GM12878 (cell line): ENCODE data around the gene KDM1B. TPM values are rescaled to one million over a fixed set of nuclear protein-coding genes. Genes with fewer than 3 reads are reported as not detected.
A peak's percentile ranks its signal among the peaks of the same experiment; 100 is the strongest.

Experiments
- ATAC-seq: fragments of 200-7000 bp; cut with Tn5 transposase; 3 replicates; pipeline ENCODE4 v1.9.1; 2020; ENCODE audit warnings: mild to moderate bottlenecking, moderate library complexity
- BruUV-seq: library from RNA; stranded (reverse); fragments of 400-500 nt; replicated peaks from 2 replicates; lab custom pipeline; 2021; lab: Mats Ljungman, UMichigan
- CTCF ChIA-PET: fragments of 300-600 bp; sonication (Branson Sonifier 250); formaldehyde crosslinking; extraction: SDS; loops from one replicate; lab custom pipeline; 2021; ENCODE audit warnings: inconsistent platforms; lab: Yijun Ruan, JAX
- POLR2A ChIA-PET: fragments of 350-600 bp; formaldehyde crosslinking; extraction: SDS; loops from one replicate; lab custom pipeline; 2021; ENCODE audit warnings: inconsistent platforms; lab: Charles Lee
- RAD21 ChIA-PET: fragments of 300-600 bp; sonication (Branson Sonifier 250); formaldehyde crosslinking; loops from one replicate; lab custom pipeline; 2023; ENCODE audit warnings: antibody characterized with exemption; ENCODE audit not compliant: unreplicated experiment; lab: Charles Lee
- SMC1A ChIA-PET: fragments of 300-600 bp; sonication (Branson Sonifier 250); formaldehyde crosslinking; loops from one replicate; lab custom pipeline; 2023; ENCODE audit not compliant: unreplicated experiment, uncharacterized antibody; lab: Charles Lee
- DNase-seq: peaks from one replicate; pipeline ENCODE4 v3.0.0-alpha.2; 2011; ENCODE audit warnings: low read depth, low spot score
- FAIRE-seq: peaks from 3 replicates; lab custom pipeline; 2011; peaks lifted over from hg19 to GRCh38; lab: Jason Lieb, UNC
- H2AFZ ChIP-seq: 2 replicates; pipeline ENCODE4 v1.6.0; 2011; ENCODE audit warnings: low read depth, low read length, control low read depth; ENCODE audit not compliant: control insufficient read depth
- H3K27ac ChIP-seq: 2 replicates; pipeline ENCODE4 v1.5.1; 2011; ENCODE audit warnings: control low read depth; ENCODE audit not compliant: control insufficient read depth, insufficient read depth
- H3K27me3 ChIP-seq, 2 experiments: replicated peaks in 1 of 2; 2 replicates each; pipeline versions ENCODE4 v1.6.0 to v1.6.1; 2011; ENCODE audit warnings: low read length in 1 of 2; ENCODE audit not compliant: control insufficient read depth in 2 of 2, insufficient read depth in 2 of 2
- H3K36me3 ChIP-seq, 2 experiments: 2 replicates each; pipeline ENCODE4 v1.5.1; 2011; ENCODE audit warnings: low read length in 1 of 2; ENCODE audit not compliant: control insufficient read depth in 2 of 2, insufficient read depth in 2 of 2
- H3K4me1 ChIP-seq: 2 replicates; pipeline ENCODE4 v1.6.1; 2011; ENCODE audit warnings: mild to moderate bottlenecking, low read length, moderate library complexity, mixed read lengths; ENCODE audit not compliant: control insufficient read depth, insufficient read depth
- H3K4me2 ChIP-seq: 2 replicates; pipeline ENCODE4 v1.6.0; 2011; ENCODE audit warnings: control low read depth; ENCODE audit not compliant: control insufficient read depth, insufficient read depth
- H3K4me3 ChIP-seq: fragments of 200-600 bp; sonication (generic); 2 replicates; pipeline ENCODE4 v1.5.1; 2016
- H3K79me2 ChIP-seq: 2 replicates; pipeline ENCODE4 v1.6.0; 2011; ENCODE audit warnings: low read length; ENCODE audit not compliant: control insufficient read depth, insufficient read depth
- H3K9ac ChIP-seq: 2 replicates; pipeline ENCODE4 v1.8.0; 2011; ENCODE audit warnings: low read length, control low read depth, mixed read lengths; ENCODE audit not compliant: control insufficient read depth, insufficient read depth
- H3K9me3 ChIP-seq: replicated peaks from 3 replicates; pipeline ENCODE4 v1.5.1; 2011; ENCODE audit warnings: mild to moderate bottlenecking, low read length; ENCODE audit not compliant: control insufficient read depth, insufficient read depth
- H4K20me1 ChIP-seq: 2 replicates; pipeline ENCODE4 v1.6.0; 2011; ENCODE audit not compliant: control insufficient read depth, insufficient read depth
- BACH1 ChIP-seq: fragments of 450-650 bp; IDR thresholded peaks from 2 replicates; pipeline ENCODE4 v1.6.1; 2017; ENCODE audit warnings: mild to moderate bottlenecking, borderline replicate concordance
- CBFB ChIP-seq: IDR thresholded peaks from 2 replicates; pipeline ENCODE4 v1.6.1; 2016; ENCODE audit warnings: antibody characterized with exemption, low read depth
- CHD1 ChIP-seq: IDR thresholded peaks from 2 replicates; pipeline ENCODE4 v1.6.1; 2012; ENCODE audit warnings: low read depth, low read length, improper control_type of control experiment
- RAD21 ChIP-seq: IDR thresholded peaks from 2 replicates; pipeline ENCODE4 v1.6.1; 2011; ENCODE audit warnings: mild to moderate bottlenecking, low read depth, low read length, moderate library complexity; ENCODE audit not compliant: insufficient read depth
- SIN3A ChIP-seq: IDR thresholded peaks from 2 replicates; pipeline ENCODE4 v1.6.1; 2012; ENCODE audit warnings: low read depth, low read length, improper control_type of control experiment
- SMC3 ChIP-seq: IDR thresholded peaks from 2 replicates; pipeline ENCODE4 v1.6.1; 2011; ENCODE audit warnings: low read length, improper control_type of control experiment, borderline replicate concordance
- SP1 ChIP-seq: IDR thresholded peaks from one replicate; pipeline ENCODE4 v1.6.1; 2011; ENCODE audit warnings: low read depth, low read length
- TBL1XR1 ChIP-seq: IDR thresholded peaks from 2 replicates; pipeline ENCODE4 v1.6.1; 2012; ENCODE audit warnings: low read depth, low read length, improper control_type of control experiment
- TCF12 ChIP-seq: IDR thresholded peaks from 2 replicates; pipeline ENCODE4 v1.6.1; 2011; ENCODE audit warnings: low read depth, mild to moderate bottlenecking, low read length
- WGBS: methylation state at CpG from one replicate; pipeline ENCODE4 v1.1.6; 2016; ENCODE audit warnings: low lambda C conversion rate; ENCODE audit not compliant: insufficient replicate concordance, insufficient coverage; ENCODE audit errors: missing lambda C conversion rate; 5-methylcytosine and 5-hydroxymethylcytosine counted together
- in situ Hi-C: fragments of 300-500 bp; cut with MboI; formaldehyde crosslinking; loops from 9 replicates; pipeline ENCODE4 v1.14.3; 2018; ENCODE audit warnings: mixed read lengths
- intact Hi-C: fragments of 100-400 bp; cut with micrococcal nuclease; formaldehyde crosslinking; loops from one replicate; pipeline ENCODE4 v1.14.2; 2022; ENCODE audit not compliant: unreplicated experiment
- polyA plus RNA-seq, 11 experiments: library from polyadenylated mRNA; depleted of rRNA in 4 of 11; unstranded in 6 of 11; stranded (reverse) in 5 of 11; fragments of >200 nt; fragmentation: Nextera tagmentation in 4 of 11; fragmentation: Illumina TruSeq in 1 of 11; extraction: Ambion mirVana in 4 of 11; extraction: Trizol in 1 of 11; gene quantifications; 1 replicate in 1 of 11; 2 replicates in 10 of 11; pipeline versions ENCODE4 v1.2.1 to v1.2.3, GENCODE V29; 2011 to 2016; ENCODE audit warnings: inconsistent platforms in 2 of 11, missing spikeins in 2 of 11, low read depth in 1 of 11
- total RNA-seq, 4 experiments: library from RNA; depleted of rRNA in 3 of 4; stranded (reverse); fragments of >200 nt in 3 of 4; fragmentation: Illumina TruSeq in 1 of 4; extraction: Trizol in 1 of 4; gene quantifications; 2 replicates each; pipeline versions ENCODE4 v1.2.1 to v1.2.3, GENCODE V29; 2013 to 2021
- TF ChIP-seq, protein P1 (sequence below): fragments of 450-650 bp; formaldehyde crosslinking; IDR thresholded peaks from 2 replicates; pipeline ENCODE4 v1.5.0; 2022; ENCODE audit warnings: mild to moderate bottlenecking, missing genetic modification characterization
- TF ChIP-seq, protein P2 (sequence below), 3 experiments: IDR thresholded peaks in 2 of 3; conservative IDR thresholded peaks in 1 of 3; 2 replicates each; pipeline ENCODE4 v1.5.1; 2011; ENCODE audit warnings: low read depth in 3 of 3, low read length in 3 of 3, mild to moderate bottlenecking in 3 of 3, control low read depth in 2 of 3, moderate library complexity in 2 of 3, inconsistent platforms in 1 of 3, mixed read lengths in 1 of 3; ENCODE audit not compliant: control insufficient read depth in 2 of 3, insufficient read depth in 1 of 3; ENCODE audit errors: extremely low read depth in 1 of 3

KDM1B gene
- total and polyA plus RNA-seq, 10 of the 15 experiments (the other 5 are each of a cell fraction or from before 2014, with no cell fraction given), result 1.7 to 22.5 (median 13.9) TPM

DNA sequence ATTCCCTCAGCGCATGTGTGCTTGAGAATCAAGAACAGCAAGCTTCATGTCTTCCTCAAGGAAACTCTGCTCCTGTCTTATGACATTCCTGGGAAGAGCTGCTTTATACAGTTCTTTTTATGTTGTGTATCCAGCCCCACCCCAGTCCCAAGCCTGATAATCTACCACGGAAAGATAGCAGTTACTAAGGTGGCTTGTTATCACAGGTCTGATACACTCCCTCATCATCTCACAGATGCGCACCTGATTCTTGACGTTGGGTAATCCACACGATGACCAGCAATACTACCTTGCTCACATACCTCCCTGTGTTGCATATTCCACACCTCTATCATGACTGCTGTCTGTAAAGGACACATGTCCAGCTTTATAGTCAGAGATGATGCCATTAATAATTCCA, 36.0 kb upstream of the KDM1B start:
- no peaks in the 10 kb centered on the region for H3K36me3 ChIP-seq
- SMC1A ChIA-PET, result interaction anchor here (0.6 kb wide), 1 partner anchor 1630 kb away, joined by 5 read pairs; no protein-coding TSS in a partner anchor
- POLR2A ChIA-PET, result no interaction called here
- no peak overlapping the region for H3K9ac ChIP-seq
- H3K9me3 ChIP-seq, result no peaks in the 10 kb centered on the region; the same call in 2 of the 3 replicates
- H3K79me2 ChIP-seq, result no peaks in the 10 kb centered on the region
- RAD21 ChIA-PET, result interaction anchor here (0.5 kb wide), 1 partner anchor 25 kb away, joined by 3 read pairs; no protein-coding TSS in a partner anchor
- 77% methylated on average over 5 of the region's 5 CpGs for WGBS
- DNase-seq (no peak), FAIRE-seq (no peak), ATAC-seq (no peak)
- no peaks in the 10 kb centered on the region for H4K20me1 ChIP-seq
- CTCF ChIA-PET, result no interaction called here
- no peak overlapping the region for H2AFZ ChIP-seq
- no peaks in the 10 kb centered on the region for H3K27me3 ChIP-seq
- TF ChIP-seq SP1, result no peak
- TF ChIP-seq CBFB, result no peak
- H3K4me3 ChIP-seq, result no peak overlapping the region
- no peak overlapping the region for H3K4me2 ChIP-seq
- H3K27ac ChIP-seq, result no peak overlapping the region
- BruUV-seq, result no TSS peak
- intact Hi-C loops (no loop called here), in situ Hi-C loops (no loop called here)
- no peaks in the 10 kb centered on the region; the same call in 1 of the 2 replicates for H3K4me1 ChIP-seq

DNA sequence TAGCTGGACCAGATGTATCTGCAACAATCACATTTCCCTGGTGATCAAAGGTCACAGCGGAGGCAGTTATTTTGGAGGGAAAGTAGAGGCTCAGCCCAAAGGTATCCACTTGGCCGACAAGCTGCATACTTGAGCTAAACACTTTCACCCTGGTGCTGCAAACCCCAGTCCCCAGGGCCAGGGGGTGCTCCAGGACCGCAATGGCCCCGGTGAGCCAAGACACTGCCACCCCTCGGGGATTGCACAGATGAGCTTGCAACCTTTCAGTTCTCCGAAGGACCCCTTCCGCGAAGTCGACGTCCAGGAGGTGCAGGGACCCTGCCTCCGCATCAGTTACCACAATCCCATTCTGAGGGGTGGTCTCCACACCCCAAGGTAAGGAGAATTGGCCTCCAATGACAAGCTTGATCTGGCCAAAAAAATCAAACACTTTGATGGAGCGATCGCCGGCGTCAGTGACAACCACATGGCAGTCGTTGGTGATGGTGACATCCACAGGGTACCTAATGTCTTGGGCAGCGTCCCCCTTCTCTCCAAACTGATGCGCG, 33.6 kb upstream of the KDM1B start:
- 86% methylated on average over 19 of the region's 19 CpGs for WGBS
- no TSS peak for BruUV-seq
- no peak for DNase-seq

More for the DNA sequence above, 33.6 kb upstream of the KDM1B start:
- no peaks in the 10 kb centered on the region for H3K4me1 ChIP-seq
- ATAC-seq (peak; percentile 59), FAIRE-seq (no peak)
- no peaks in the 10 kb centered on the region for H3K79me2 ChIP-seq
- H3K27ac ChIP-seq, result no peak overlapping the region
- ChIA-PET POLR2A (no interaction called here), SMC1A (interaction anchor here (0.9 to 2.3 kb wide), 5 partner anchors 12 to 382 kb away, joined by 3 to 7 read pairs (median 5); no protein-coding TSS in a partner anchor), RAD21 (interaction anchor here (1.0 kb wide), 2 partner anchors 181 to 384 kb away, joined by 3 to 5 read pairs; no protein-coding TSS in a partner anchor), CTCF (interaction anchor here (1.1 to 1.7 kb wide), 8 partner anchors 30 to 384 kb away, joined by 3 to 8 read pairs (median 4); no protein-coding TSS in a partner anchor)
- no peak overlapping the region for H2AFZ ChIP-seq
- no peaks in the 10 kb centered on the region for H4K20me1 ChIP-seq
- no peaks in the 10 kb centered on the region for H3K27me3 ChIP-seq
- no peaks in the 10 kb centered on the region; the same call in 2 of the 3 replicates for H3K9me3 ChIP-seq
- intact Hi-C loops, result loop anchor here (5.0 to 10.0 kb wide), 4 partner anchors 134 to 967 kb away; partner anchors contain the start of gene KIF13A
- no peak overlapping the region for H3K9ac ChIP-seq
- no peak overlapping the region for H3K4me2 ChIP-seq
- H3K36me3 ChIP-seq, result no peaks in the 10 kb centered on the region
- no peak overlapping the region for H3K4me3 ChIP-seq
- TF ChIP-seq, protein P1, sequence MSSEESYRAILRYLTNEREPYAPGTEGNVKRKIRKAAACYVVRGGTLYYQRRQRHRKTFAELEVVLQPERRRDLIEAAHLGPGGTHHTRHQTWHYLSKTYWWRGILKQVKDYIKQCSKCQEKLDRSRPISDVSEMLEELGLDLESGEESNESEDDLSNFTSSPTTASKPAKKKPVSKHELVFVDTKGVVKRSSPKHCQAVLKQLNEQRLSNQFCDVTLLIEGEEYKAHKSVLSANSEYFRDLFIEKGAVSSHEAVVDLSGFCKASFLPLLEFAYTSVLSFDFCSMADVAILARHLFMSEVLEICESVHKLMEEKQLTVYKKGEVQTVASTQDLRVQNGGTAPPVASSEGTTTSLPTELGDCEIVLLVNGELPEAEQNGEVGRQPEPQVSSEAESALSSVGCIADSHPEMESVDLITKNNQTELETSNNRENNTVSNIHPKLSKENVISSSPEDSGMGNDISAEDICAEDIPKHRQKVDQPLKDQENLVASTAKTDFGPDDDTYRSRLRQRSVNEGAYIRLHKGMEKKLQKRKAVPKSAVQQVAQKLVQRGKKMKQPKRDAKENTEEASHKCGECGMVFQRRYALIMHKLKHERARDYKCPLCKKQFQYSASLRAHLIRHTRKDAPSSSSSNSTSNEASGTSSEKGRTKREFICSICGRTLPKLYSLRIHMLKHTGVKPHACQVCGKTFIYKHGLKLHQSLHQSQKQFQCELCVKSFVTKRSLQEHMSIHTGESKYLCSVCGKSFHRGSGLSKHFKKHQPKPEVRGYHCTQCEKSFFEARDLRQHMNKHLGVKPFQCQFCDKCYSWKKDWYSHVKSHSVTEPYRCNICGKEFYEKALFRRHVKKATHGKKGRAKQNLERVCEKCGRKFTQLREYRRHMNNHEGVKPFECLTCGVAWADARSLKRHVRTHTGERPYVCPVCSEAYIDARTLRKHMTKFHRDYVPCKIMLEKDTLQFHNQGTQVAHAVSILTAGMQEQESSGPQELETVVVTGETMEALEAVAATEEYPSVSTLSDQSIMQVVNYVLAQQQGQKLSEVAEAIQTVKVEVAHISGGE (CRISPR knock-in tag), result no peak
- peak; percentile 22; the same call in 1 of the 2 replicates for TF ChIP-seq SMC3
- 0 out of 2 replicates have a peak, but pooled peaks have one; percentile 18 for TF ChIP-seq RAD21
- no peak for TF ChIP-seq SIN3A
- TF ChIP-seq TCF12, result no peak
- TF ChIP-seq, protein P2, sequence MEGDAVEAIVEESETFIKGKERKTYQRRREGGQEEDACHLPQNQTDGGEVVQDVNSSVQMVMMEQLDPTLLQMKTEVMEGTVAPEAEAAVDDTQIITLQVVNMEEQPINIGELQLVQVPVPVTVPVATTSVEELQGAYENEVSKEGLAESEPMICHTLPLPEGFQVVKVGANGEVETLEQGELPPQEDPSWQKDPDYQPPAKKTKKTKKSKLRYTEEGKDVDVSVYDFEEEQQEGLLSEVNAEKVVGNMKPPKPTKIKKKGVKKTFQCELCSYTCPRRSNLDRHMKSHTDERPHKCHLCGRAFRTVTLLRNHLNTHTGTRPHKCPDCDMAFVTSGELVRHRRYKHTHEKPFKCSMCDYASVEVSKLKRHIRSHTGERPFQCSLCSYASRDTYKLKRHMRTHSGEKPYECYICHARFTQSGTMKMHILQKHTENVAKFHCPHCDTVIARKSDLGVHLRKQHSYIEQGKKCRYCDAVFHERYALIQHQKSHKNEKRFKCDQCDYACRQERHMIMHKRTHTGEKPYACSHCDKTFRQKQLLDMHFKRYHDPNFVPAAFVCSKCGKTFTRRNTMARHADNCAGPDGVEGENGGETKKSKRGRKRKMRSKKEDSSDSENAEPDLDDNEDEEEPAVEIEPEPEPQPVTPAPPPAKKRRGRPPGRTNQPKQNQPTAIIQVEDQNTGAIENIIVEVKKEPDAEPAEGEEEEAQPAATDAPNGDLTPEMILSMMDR (IDR thresholded peaks at IDR 0.05 in 2 of 3, conservative IDR thresholded peaks at IDR 0.05 in 1 of 3; ENCODE audit: control insufficient read depth in 2 of 3, extremely low read depth in 1 of 3, insufficient read depth in 1 of 3, low read depth in 3 of 3, low read length in 3 of 3), result peak in 2 of 3 experiments; percentile 21 to 32; a peak in 2 of 6 replicates
- TF ChIP-seq BACH1, result no peak
- TF ChIP-seq CHD1, result no peak
- no peak for TF ChIP-seq TBL1XR1
- in situ Hi-C loops, result no loop called here
